Stimulated activated CD8-positive, alpha-beta memory T cell treated with anti-CD3 and anti-CD28 coated beads, Interleukin-4, amount 100 ng/mL, for 4 hours (primary cell): ENCODE data around the gene MAP3K20.
"Not testable (repeated sequence)": the region's sequence is repeated elsewhere in the genome, so short reads cannot be mapped to it uniquely, and the experiment has no call there.

Source experiments
- DNase-seq, 2 donors: peaks; one replicate each; pipeline ENCODE4 v3.0.0-alpha.2; 2020; ENCODE audit warnings: low read depth in 2 of 2, low spot score in 1 of 2

Gene MAP3K20

DNA sequence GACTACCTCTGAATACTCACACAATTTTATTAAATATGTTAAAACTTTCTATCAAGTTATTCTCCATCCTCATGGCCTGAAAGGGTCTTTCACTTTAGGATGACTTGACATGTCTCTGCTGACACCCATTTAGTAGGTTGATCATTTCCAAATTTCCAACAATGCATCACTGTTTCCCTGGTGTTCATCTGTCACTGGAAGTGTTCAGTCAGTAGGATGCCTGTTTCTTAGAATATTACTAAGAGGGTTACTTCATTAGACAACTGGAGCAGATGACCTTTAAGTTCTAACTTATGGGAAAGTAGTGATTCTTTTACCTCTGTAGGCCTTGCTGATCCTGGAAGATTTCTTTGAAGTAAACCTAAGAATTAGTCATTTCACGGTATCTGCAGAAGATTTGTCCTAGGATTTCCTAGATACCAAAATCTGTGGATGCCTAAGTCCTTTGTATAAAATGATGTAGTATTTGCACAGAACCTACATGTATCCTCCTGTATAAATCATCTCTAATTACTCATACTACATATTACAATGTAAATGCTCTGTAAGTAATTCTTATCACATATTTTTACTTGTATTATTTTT is 77.7 kb downstream of the MAP3K20 start:
- no peak for DNase-seq

DNA sequence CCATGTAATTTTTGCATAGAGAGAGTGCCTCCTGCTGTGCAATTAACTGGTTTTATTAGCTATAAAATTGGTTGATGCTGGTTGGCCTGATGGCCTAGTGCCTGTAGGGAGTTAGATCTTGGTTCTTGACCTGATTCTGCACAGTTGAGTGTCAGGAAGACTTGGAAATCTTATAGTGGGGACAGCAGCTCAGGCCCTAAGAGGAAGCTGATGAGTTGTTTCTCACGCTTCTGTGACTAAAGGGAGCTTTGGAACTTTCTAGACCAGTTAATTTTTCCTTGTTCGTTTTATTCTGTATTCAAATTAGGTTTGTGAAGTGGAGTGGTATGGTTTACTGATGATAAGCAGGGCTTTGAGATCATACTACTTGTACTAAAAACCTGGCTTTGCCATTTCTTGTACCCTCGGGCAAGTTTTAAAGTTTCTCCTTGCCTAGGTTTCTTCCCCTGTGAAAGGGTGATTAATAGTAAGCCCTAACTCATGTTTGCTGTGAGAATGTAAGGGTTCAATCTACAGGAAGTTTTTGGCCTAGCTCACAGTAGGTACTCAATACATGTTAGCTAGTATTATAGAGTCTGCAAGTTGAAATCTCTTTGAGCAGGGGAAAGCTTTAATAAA is 82.1 kb downstream of the MAP3K20 start:
- DNase-seq, result no peak

- DNase-seq, result no peak
Measured at GRCh38 chr2:173159791-173160463, 84.3 kb downstream of the MAP3K20 start.

GRCh38 chr2:173160618-173161017 is 85.0 kb downstream of the MAP3K20 start:
- DNase-seq, result no peak

- DNase-seq, result no peak
Measured at GRCh38 chr2:173161040-173161439, 85.4 kb downstream of the MAP3K20 start.

GRCh38 chr2:173161507-173161906 is 85.9 kb downstream of the MAP3K20 start:
- no peak for DNase-seq

DNA sequence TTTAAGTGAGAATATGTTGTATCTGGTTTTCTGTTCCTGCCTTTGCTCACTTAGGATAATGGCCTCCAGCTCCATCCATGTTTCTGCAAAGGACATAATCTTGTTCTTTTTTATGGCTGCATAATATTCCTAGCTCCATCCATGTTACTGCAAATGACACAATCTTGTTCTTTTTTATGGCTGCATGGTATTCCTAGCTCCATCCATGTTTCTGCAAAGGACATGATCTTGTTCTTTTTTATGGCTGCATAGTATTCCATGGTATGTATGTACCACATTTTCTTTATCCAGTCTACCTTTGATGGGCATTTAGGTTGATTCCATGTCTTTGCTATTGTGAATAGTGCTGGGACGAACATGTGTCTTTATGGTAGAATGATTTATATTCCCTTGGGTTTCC is 87.7 kb downstream of the MAP3K20 start:
- DNase-seq, result not testable (repeated sequence)

- DNase-seq, result no peak
Measured at GRCh38 chr2:173164396-173164795, 88.8 kb downstream of the MAP3K20 start.

GRCh38 chr2:173165443-173166238 is 90.0 kb downstream of the MAP3K20 start:
- DNase-seq, result no peak

- no peak for DNase-seq
Measured at GRCh38 chr2:173171321-173171720, 95.7 kb downstream of the MAP3K20 start.

DNA sequence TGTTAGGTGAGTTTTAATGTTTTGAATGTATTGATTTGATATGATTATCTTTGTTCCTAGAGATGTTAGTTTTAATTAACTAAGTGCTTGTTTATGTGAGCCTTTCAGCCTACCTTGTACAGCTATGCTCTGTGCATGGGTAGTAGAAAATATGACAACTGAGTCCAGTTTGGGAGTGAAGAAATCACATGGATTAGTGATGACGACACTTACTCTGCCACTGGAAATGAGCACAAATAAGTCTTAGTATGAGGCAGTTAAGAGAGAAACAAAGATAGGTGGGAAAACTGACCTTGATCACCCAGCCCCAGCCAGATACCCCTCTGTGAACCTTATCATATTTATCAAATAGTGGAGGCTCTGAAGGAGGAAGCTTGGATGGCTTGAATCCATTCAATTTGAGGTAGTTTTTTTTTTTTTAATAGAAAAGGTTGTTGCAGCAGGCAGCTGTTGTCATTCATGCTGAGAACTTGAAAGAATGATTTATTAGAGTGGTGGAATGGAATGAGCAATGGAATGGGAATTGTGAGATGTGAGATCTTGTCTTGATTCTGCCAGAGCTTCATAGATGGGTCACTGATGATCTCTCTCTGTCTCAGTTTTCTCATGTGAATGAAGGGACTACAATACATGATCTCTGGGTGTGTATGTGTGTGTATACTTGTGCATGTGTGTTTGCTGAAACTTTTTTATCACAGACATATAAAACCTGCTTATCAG is 96.4 kb downstream of the MAP3K20 start:
- no peak for DNase-seq

DNA sequence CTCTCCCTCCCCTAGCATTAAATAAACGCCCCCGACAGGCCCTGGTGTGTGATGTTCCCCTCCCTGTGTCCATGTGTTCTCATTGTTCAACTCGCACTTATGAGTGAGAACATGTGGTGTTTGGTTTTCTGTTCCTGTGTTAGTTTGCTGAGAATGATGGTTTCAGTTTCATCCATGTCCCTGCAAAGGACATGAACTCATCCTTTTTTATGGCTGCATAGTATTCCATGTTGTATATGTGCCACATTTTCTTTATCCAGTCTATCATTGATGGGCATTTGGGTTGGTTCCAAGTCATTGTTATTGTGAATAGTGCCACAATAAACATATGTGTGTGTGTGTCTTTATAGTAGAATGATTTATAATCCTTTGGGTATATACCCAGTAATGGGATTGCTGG is 98.7 kb downstream of the MAP3K20 start:
- DNase-seq, result not testable (repeated sequence)

- DNase-seq, result no peak
Measured at GRCh38 chr2:173175222-173175621, 99.6 kb downstream of the MAP3K20 start.

- DNase-seq, result no peak
Measured at GRCh38 chr2:173181982-173182381, 106.3 kb downstream of the MAP3K20 start.

DNA sequence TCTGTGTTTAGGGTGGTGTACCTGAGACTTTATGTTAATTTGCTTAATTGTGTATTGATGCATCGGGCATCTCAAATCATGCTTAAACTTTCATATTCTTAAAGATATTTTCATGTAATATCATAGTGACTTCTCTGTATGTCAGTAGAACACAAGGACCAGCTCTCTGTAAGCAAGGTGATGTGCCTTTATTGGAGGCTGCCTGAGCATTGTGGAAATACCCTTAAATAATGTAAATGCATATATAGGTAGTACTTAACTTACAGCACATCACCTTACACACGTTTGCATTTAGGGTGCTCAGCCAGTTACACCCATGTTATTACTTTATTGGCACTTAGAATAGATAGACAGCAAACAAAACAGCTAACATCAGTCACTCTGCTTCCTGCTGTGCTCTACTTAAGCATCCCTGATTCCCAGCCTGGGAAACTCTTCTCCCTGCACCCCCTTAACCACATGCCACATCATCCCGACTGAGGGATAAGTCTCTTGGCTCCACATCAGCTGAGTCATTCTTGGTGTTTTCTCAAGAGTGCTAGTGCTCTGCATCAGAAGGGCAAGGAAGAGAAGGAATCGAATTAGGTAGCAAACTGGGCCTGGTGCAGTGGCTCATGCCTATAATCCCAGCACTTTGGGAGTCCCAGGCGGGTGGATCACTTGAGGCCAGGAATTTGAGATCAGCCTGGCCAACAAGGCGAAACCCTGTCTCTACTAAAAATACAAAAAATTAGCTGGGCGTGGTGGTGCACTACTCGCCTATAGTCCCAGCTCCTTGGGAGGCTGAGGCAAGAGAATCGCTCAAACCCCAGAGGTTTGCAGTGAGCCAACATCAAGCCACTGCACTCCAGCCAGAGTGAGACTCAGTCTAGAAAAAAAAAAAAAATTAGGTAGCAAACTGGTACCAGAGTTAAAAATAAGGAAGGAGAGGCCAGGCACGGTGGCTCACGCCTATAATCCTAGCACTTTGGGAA is 108.7 kb downstream of the MAP3K20 start:
- no peak for DNase-seq

DNA sequence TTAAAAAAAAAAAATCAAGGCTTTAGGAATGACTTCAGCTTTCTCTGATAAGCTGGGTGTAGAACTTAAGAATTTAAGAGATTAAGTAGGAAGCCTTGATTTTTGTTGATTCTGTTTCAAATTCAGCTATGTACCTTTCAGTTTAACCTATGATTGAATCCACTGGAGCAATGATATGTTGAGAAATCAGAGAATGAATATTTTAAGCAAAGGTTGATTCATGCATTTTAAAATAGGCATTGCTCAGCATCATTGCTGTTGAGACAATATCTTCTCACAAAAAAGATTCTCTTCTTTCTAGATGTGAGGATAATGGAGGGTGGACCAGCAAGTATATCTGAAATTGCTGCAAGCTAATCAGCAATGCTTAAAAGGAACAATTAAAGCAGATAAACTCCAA is 109.8 kb downstream of the MAP3K20 start:
- no peak for DNase-seq

DNA sequence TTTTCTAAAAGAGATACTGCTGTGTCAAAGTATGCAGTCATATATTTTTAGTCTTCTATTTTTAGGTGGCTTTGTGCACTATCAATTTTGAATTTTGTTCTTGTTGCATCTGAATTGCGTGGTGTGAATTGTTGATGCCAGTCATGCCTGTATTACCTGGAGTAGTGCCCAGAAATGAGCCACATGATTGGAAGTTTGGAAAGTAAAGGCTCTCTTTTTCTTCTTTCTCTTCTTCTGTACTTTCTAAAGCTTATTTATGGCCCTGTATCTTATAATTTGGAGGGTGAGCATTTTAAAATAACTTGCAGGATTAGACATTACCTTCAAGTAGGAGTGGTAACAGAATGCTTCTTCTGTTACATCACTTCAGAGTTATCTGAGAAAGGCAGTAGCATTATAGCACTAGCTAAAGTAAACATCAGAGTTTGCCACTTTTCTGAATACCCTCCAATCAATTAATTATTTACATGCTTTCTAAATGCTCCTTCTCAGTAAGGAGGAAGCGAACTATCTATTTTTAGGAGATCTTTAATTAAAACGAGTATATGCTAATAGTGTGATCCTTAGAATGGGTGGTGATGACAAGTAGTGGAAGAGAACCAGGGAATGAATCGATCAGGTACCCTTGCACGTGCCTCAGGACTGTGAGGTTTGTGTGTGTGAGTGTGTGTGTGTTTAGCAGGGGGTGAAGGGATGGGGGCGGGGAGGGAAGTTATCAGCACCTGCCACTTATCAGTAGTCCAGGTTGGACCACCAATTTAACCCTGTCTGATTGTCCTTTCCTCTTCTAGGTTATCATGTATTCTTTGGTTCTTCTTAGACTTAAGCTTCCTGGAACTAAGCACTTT is 112.5 kb downstream of the MAP3K20 start:
- no peak for DNase-seq

DNA sequence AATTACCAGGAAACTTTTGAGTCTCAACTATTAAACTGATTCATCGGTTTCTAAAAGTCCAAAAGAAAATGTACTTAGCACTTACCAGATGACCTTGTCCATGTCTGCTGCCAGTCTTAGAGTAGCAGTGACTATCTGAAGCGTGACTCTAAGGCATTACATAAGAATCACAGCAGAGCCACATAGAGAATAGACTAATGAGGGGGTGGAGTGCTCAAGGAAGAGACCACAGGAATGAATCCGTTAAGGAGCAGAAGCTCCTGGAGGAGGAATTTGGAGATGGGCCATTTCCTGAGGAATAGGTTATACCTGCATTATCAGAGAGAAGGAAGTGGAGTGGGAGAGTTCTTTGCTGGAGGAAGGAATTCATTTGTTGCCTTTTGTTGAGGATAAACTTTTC is 116.0 kb downstream of the MAP3K20 start:
- no peak for DNase-seq

DNA sequence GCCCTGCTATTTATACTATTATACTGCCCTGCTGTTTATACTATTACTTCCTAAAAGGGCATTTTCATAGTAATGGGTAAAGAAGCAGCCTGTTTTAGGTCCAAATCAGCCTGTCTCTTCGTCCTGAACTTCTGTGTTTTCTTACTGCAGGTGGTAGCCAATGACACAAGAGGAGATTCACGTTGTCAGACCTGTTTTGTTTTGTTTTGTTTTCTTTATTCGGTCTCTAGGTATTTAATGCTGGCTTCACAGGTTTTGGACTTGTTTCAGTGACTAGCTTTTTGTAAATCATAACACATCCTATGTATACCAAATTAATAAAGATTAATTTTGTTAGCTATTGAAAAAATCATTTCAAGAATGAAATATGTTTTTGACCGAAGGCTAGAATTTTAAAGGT is 116.4 kb downstream of the MAP3K20 start:
- no peak for DNase-seq
